ENCODE results near the gene TLNRD1.

Gene TLNRD1

GRCh38 chr15:81029414-81030300, 28.9 kb downstream of the TLNRD1 start:
- no peak for DNase-seq

- DNase-seq = no peak
These were observed 29.6 kb downstream of the TLNRD1 start for GRCh38 chr15:81030301-81030750.

- no peak for DNase-seq
These were observed 30.5 kb downstream of the TLNRD1 start for GRCh38 chr15:81031203-81031602.

- no peak for DNase-seq
These were observed 31.6 kb downstream of the TLNRD1 start for GRCh38 chr15:81032355-81032754.

- DNase-seq = no peak
These were observed 32.1 kb downstream of the TLNRD1 start for GRCh38 chr15:81032818-81033217.

DNA sequence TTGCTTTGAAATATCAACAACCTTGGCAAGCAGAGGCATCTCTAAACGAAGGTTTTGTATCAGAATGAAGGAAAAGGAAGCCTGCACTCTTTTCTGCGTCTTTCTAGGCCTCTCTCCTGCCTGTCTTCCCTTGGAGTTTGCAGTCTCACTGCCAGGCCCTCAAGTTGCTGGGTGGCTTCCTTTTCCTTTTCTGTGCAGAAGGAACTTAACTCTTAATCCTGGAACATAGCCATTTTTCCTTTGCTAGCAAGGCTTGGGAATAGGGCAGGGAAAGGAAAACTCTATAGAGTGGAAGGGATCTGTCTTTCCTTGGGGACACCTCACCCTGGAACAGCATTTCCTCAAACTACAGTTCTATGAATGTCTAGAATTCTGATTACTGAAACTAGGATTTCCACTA, 32.8 kb downstream of the TLNRD1 start:
- no peak for DNase-seq

- DNase-seq = no peak
These were observed 37.4 kb downstream of the TLNRD1 start for GRCh38 chr15:81037952-81038743.

GRCh38 chr15:81038975-81039607, 38.4 kb downstream of the TLNRD1 start:
- no peak for DNase-seq

DNA sequence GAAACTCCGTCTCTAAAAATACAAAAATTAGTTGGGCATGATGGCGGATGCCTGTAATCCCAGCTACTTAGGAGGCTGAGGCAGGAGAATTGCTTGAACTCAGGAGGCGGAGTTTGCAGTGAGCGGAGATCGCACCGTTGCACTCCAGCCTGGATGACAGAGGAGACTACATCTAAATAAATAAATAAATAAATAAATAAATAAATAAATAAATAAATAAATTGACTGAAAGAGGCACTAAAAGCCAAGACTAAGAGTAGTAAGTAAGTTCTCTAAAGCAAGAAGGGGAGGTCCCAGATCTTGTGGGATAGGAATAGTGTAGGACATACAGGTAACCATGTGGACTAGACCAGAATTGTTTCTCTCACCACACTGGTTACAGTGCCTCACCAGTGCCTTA, 40.0 kb downstream of the TLNRD1 start:
- no peak for DNase-seq

DNA sequence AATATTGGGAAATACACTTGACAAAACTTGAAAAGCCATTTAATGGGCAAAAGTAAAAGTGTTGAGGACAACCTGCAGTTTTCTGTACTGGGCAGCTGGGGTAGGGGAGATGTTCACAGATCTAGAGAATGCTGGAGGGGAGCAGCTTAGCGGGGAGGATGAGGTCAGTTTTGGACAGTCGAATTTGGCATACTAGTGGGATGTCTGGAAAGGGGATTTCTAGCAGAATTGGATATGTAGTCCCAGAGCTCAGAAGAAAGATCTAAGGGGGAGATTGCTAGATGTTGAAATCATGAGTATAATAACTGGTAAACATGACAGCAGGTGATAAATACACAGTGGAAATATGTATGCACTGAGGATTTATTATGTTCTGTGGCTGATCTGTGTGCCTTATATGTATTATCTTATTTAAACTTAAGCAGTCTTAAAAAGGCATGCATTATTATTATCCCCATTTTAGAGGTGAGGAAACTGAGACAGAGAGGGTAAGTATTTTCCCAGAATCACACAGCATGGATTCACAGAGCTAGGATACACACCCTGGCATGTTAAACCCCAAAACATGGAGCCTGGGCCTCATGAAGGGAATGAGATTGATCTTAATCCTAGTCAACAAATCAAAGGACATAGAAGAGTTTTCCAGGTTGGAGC, 42.7 kb downstream of the TLNRD1 start:
- DNase-seq = no peak

GRCh38 chr15:81043935-81044575, 43.3 kb downstream of the TLNRD1 start:
- no peak for DNase-seq

DNA sequence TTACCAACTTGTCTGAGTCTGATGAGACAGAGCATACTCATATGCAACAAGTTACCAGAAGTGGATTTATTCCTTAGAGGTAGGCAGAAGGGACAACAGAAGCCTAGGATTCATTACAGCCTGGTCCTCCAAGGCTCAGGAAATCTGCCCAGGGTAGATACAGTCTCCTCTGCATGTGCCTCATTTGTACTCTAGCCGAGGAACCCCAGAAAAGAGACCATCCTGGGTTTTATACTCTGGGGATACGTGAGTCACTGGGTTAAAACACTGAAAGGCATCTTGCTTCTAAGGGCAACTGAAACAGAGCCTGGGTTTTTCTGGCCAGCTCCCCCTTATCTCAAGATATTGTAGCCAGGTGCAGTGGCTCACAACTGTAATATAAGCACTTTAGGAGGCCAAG, 45.6 kb downstream of the TLNRD1 start:
- DNase-seq = no peak

DNA sequence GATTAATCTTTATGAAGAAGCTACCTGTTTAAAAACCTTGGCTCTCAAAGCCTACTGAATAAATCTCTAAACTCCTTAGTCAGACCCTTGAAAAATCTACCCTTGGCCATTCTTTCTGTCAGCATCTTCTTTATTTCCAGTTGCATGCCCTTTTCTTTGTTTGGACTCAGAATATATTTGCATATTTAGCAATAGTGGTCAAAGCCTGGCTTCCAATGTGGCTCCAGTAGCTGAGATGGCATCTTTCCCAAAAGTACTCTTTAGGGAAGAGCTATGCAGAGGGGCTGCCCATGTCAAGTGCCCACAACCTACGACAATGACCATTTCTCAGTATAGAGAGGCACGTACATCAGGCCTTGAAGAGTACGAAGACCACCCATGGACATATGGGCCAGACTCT, 47.2 kb downstream of the TLNRD1 start:
- no peak for DNase-seq

DNA sequence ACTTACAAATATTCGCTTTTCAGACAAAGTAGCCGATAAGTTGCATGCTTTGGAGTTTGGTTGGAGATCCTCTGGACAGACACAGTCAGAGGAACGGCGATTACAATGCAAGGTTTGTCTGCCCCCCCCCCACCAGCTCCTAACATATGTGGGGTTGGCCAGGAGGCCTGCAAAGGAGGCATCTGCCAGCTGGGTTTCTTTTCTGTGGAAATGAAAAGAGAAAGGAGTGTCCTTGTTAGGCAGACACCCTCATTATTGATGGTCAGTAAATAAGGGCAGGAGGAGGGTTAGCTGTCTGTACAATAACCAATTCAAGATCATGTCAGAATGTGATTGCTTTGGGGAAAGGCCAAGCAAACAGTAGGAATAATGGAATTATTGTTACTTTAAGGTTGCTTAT, 49.1 kb downstream of the TLNRD1 start:
- no peak for DNase-seq

DNA sequence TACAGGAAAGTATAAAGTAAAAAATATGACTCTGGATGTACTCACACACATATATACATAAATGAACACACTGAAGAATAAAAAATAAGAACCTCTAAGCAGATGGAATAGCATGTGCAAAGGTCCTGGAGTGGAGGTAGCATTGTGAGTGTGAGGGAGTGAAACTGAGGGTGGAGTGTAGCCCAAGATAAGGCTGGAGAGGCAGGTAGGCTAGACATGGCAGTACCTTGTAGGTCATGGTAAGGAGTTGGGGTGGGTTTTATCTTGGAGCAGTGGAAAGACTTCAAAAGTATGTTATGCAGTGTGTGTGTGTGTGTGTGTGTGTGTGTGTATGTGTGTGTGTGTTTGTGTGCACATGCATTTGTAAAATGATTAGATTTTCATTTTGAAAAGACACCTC, 49.5 kb downstream of the TLNRD1 start:
- DNase-seq = no peak

DNA sequence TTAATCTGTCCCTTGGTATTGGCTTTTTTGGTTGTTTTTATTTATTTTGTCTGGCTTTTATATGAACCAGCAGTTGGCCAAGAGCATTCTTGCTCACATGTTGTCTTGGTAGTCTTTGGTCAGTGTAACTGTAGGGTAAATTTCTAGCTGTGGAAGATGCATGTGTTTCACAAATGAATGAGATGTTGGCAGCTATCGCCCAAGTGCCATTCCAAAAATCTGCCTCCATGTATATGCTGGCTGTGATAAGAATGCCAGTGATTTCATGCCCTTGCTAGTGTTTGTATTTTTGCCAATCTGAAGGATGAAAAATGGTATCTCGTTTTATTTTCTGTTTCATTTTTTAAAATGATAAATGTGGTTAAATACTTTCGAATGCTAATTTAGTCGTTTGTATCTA, 50.1 kb downstream of the TLNRD1 start:
- no peak for DNase-seq

GRCh38 chr15:81052046-81052445, 51.3 kb downstream of the TLNRD1 start:
- DNase-seq = no peak

DNA sequence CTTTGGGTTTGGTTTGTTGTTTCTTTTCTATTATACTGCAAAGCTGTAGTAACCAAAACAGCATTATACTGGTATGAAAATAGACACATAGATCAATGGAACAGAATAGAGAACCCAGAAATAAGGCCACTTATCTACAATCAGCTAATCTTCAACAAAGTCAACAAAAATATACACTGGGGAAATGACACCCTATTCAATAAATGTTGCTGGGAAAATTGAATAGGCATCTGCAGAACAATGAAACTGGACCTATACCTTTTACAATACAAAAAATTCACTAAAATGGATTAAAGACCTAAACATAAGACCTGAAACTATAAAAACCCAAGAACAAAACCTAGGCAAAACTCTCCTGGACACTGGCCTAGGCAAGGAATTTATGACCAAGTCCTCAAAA, 52.9 kb downstream of the TLNRD1 start:
- DNase-seq = no peak

GRCh38 chr15:81054236-81054635, 53.5 kb downstream of the TLNRD1 start:
- DNase-seq = no peak
